Measurements from ENCODE around the gene SPOCK1.

DNA sequence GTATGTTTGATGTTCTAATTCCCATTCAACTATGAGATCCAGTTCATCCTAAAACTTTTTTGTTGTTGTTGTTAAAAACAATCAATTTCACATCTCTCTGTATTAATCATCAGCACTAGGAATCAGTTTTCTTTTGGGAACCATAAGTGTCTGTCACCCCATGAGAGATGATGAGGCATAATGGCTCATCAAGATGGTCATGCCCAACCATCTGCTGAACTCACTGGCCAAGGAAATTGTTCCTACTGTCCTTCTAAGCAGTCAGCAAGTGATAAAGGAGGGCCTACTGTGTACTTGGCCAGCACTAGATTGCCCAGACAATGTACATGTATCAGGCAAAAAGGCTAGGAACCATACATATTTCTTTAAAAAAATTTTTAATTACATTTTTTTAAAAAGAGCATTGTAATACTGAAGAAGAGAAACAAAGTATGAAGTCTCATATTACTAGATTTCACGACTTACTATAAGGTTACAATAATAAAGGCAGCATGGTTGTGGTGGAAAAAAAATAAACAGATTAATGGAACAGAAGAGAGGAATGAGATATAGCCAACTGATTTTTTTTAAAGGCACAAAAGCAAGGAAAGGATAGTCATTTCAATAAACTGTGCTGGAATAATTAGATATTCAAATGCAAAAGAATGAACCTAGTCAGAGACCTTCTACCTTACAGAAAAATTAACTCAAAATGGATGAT lies 458.3 kb downstream of the SPOCK1 start:
- TF ChIP-seq, protein P1, sequence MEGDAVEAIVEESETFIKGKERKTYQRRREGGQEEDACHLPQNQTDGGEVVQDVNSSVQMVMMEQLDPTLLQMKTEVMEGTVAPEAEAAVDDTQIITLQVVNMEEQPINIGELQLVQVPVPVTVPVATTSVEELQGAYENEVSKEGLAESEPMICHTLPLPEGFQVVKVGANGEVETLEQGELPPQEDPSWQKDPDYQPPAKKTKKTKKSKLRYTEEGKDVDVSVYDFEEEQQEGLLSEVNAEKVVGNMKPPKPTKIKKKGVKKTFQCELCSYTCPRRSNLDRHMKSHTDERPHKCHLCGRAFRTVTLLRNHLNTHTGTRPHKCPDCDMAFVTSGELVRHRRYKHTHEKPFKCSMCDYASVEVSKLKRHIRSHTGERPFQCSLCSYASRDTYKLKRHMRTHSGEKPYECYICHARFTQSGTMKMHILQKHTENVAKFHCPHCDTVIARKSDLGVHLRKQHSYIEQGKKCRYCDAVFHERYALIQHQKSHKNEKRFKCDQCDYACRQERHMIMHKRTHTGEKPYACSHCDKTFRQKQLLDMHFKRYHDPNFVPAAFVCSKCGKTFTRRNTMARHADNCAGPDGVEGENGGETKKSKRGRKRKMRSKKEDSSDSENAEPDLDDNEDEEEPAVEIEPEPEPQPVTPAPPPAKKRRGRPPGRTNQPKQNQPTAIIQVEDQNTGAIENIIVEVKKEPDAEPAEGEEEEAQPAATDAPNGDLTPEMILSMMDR (IDR thresholded peaks at IDR 0.05): no peak
- no peak for TF ChIP-seq POLR2A (IDR thresholded peaks at IDR 0.05)

Measured in Peyer's patch (tissue), 4 donors.